ENCODE results near the gene CTRB1.

- no peak for TF ChIP-seq CTCF (conservative IDR thresholded peaks at IDR 0.05)
- TF ChIP-seq ZFX (IDR thresholded peaks at IDR 0.05) = no peak
Observed at GRCh38 chr16:75241412-75241811, 22.6 kb downstream of the CTRB1 start.
